ENCODE data around the gene FTO. TPM values are rescaled to one million over a fixed set of nuclear protein-coding genes. Genes with fewer than 3 reads are reported as not detected.

Gene FTO
- total RNA-seq, 2 donors from 2014 or later = 72.7 to 73.6 TPM

DNA sequence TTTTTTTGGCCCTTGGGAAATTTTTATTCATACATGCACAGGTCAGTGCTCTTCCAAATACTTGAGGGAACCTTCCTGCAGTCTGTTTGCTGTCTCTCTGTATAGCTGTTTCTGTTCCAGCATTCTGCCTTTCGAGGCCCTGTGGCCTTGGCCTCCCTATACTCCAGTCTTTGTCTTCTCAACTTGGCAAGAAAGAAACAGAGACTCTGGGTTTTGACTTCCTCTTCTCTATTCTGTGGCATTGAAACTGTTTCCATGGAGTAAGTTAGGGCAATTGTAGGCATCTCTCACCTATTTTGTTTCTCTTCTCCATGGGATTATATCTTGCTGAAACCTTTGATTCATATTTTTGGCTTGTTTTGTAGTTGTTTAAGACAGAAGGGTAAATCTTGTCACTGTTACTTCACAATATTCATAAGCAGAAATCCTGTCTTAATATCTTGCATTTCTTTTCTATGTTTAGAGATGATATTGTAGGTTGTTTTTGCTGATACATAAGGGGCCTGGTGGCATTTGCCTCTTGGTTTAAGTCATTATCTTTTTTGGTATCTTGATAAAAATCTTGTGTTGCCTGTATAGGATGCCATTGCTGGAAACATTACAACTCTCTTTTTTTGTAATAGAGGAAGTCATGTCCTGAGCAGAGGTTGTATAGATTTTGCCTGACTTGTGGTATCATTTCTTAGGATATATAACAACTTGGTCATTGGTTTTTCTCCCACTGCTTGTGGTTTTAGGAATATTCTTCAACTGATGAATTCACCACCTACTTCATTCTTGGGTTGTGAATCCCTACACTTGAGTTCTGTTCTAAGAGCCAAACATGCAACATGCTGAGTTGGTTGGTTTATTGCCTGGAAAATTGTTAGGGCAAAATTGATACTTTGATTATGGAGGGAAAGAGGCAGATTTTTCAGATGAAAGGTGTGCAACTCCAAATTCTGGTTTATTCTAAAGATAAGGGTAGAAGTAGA is 168.6 kb downstream of the FTO start:
- intact Hi-C loops (cut with DNase I) = no loop called here
- 96% methylated on average over 1 of the region's 1 CpG for WGBS
- TF ChIP-seq POLR2A (IDR thresholded peaks at IDR 0.05) = no peak
- TF ChIP-seq CTCF (IDR thresholded peaks at IDR 0.05) = no peak
- TF ChIP-seq POLR2AphosphoS5 (IDR thresholded peaks at IDR 0.05) = no peak

DNA sequence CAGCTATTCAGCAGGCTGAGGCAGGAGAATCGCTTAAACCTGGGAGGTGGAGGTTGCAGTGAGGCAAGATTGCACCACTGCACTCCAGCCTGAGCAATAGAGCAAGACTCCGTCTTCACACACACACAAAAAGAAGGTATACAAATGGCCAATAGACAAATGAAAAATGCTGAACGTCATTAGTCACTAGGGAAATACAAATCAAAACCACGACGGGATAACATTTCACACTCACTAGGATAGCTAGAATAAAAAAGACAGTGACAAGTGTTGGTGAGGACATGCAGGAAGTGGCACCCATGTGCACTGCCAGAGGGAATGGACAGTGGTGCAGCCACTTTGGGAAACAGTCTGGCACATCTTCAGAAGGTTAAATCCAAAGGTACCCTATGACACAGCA is 172.9 kb downstream of the FTO start:
- Histone ChIP-seq H3K36me3 (no peaks in the 10 kb centered on the region), H3K4me3 (no peak overlapping the region), H3K9me3 (no peaks in the 10 kb centered on the region), H3K27ac (no peak overlapping the region), H3K27me3 (replicated peaks; ENCODE audit: insufficient read depth) (no peaks in the 10 kb centered on the region), H3K4me1 (replicated peaks) (no peaks in the 10 kb centered on the region)
- intact Hi-C loops (cut with DNase I) = no loop called here
- 92% methylated on average over 5 of the region's 5 CpGs for WGBS
- TF ChIP-seq POLR2A (IDR thresholded peaks at IDR 0.05) = no peak
- no peak for TF ChIP-seq CTCF (IDR thresholded peaks at IDR 0.05)
- no peak for TF ChIP-seq POLR2AphosphoS5 (IDR thresholded peaks at IDR 0.05)
- DNase-seq (ENCODE audit: low spot score) = no peak

More for the DNA sequence above, 168.6 kb downstream of the FTO start:
- Histone ChIP-seq H3K9me3 (no peaks in the 10 kb centered on the region), H3K27me3 (replicated peaks; ENCODE audit: insufficient read depth) (no peaks in the 10 kb centered on the region), H3K4me1 (replicated peaks) (no peaks in the 10 kb centered on the region), H3K27ac (no peak overlapping the region), H3K36me3 (no peaks in the 10 kb centered on the region), H3K4me3 (no peak overlapping the region)
- DNase-seq (ENCODE audit: low spot score) = no peak

- intact Hi-C loops (cut with DNase I) = no loop called here
- Histone ChIP-seq H3K27ac (no peak overlapping the region), H3K27me3 (replicated peaks; ENCODE audit: insufficient read depth) (no peaks in the 10 kb centered on the region), H3K36me3 (no peaks in the 10 kb centered on the region), H3K9me3 (no peaks in the 10 kb centered on the region), H3K4me1 (replicated peaks) (no peaks in the 10 kb centered on the region), H3K4me3 (no peak overlapping the region)
- TF ChIP-seq CTCF (IDR thresholded peaks at IDR 0.05) (no peak), POLR2AphosphoS5 (IDR thresholded peaks at IDR 0.05) (no peak), POLR2A (IDR thresholded peaks at IDR 0.05) (no peak)
- no peak for DNase-seq (ENCODE audit: low spot score)
- 87% methylated on average over 4 of the region's 4 CpGs for WGBS
Observed at GRCh38 chr16:53878216-53878615, 174.3 kb downstream of the FTO start.

DNA sequence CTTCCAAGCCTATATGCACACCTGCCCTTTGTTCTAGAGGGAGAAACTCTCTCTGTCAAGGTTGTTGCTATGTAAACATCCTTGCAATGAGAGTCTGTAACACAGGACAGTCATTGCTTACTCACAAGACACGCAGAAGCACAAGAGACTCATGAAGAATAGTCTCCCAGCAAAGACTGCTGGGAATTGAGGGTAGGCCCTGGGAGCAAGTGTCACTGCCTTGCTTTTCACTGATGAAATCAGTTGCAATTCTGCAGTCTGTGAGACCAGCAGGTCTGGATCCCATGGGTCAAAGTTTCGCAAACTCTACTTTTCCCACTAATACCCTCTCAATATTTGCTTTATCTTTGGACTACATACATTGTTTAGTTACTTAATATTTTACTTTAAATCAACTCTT is 177.4 kb downstream of the FTO start:
- 96% methylated on average over 2 of the region's 2 CpGs for WGBS
- Histone ChIP-seq H3K36me3 (no peaks in the 10 kb centered on the region), H3K4me3 (no peak overlapping the region), H3K27ac (no peak overlapping the region), H3K4me1 (replicated peaks) (no peaks in the 10 kb centered on the region), H3K27me3 (replicated peaks; ENCODE audit: insufficient read depth) (no peaks in the 10 kb centered on the region), H3K9me3 (no peaks in the 10 kb centered on the region)
- intact Hi-C loops (cut with DNase I) = no loop called here
- TF ChIP-seq CTCF (IDR thresholded peaks at IDR 0.05) (no peak), POLR2A (IDR thresholded peaks at IDR 0.05) (no peak), POLR2AphosphoS5 (IDR thresholded peaks at IDR 0.05) (no peak)
- no peak for DNase-seq (ENCODE audit: low spot score)

DNA sequence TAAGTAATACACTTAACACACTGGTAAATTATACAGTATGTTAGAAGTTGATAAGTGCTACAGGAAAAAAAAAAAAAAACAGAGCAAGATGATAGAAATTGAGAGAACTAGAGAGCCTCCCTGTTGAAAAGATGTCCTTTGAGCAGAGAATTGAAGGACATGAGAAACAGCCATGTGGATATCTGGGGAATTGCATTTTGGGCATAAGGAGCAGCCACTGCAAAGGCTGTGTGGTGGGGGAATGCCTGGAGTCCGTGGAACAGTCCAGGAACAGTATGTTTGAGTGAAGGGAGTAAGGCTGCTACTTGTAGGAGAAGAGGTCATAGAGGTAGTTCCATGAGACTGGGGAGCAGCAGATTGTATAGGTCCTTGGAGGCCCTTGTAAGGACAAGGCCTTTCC is 178.4 kb downstream of the FTO start:
- WGBS = 82% methylated on average over 1 of the region's 1 CpG
- H3K4me3 ChIP-seq = no peak overlapping the region
- H3K27ac ChIP-seq = no peak overlapping the region
- TF ChIP-seq POLR2A (IDR thresholded peaks at IDR 0.05) (no peak), CTCF (IDR thresholded peaks at IDR 0.05) (no peak), POLR2AphosphoS5 (IDR thresholded peaks at IDR 0.05) (no peak)
- DNase-seq (ENCODE audit: low spot score) = no peak
- intact Hi-C loops (cut with DNase I) = no loop called here
- no peaks in the 10 kb centered on the region for H3K4me1 ChIP-seq (replicated peaks)
- no peaks in the 10 kb centered on the region for H3K9me3 ChIP-seq
- H3K36me3 ChIP-seq = no peaks in the 10 kb centered on the region
- H3K27me3 ChIP-seq (replicated peaks; ENCODE audit: insufficient read depth) = no peaks in the 10 kb centered on the region

All from prostate gland (tissue), 2 donors.